OCI-LY7 (cell line): Measurements from ENCODE around the gene CCDC116. TPM values are rescaled to one million over a fixed set of nuclear protein-coding genes. Genes with fewer than 3 reads are reported as not detected.

Experiments used
- BruUV-seq: library from RNA; stranded (reverse); fragments of 400-500 nt; replicated peaks from 2 replicates; lab custom pipeline; 2021; lab: Mats Ljungman, UMichigan
- CTCF ChIA-PET: fragments of 300-600 bp; sonication (Branson Sonifier 250); formaldehyde crosslinking; loops from one replicate; lab custom pipeline; 2022; ENCODE audit warnings: antibody characterized with exemption; ENCODE audit not compliant: unreplicated experiment; lab: Charles Lee
- POLR2A ChIA-PET: fragments of 300-600 bp; sonication (Branson Sonifier 250); formaldehyde crosslinking; loops from one replicate; lab custom pipeline; 2022; ENCODE audit warnings: antibody characterized with exemption; lab: Charles Lee
- DNase-seq: peaks from one replicate; pipeline ENCODE4 v3.0.0-alpha.2; 2015; ENCODE audit warnings: low spot score
- H2AFZ ChIP-seq: fragments of 200-600 bp; sonication (generic), shearing (Covaris generic); 2 replicates; pipeline ENCODE4 v1.6.1; 2014; ENCODE audit warnings: mild to moderate bottlenecking, antibody characterized with exemption, low read length, moderate library complexity
- H3K27ac ChIP-seq: fragments of 200-600 bp; sonication (generic); 2 replicates; pipeline ENCODE4 v1.5.1; 2014; ENCODE audit warnings: mixed run types, low read depth, mild to moderate bottlenecking, moderate library complexity, low read length, inconsistent platforms; ENCODE audit not compliant: poor library complexity, severe bottlenecking
- H3K36me3 ChIP-seq: fragments of 200-600 bp; sonication (generic); 2 replicates; pipeline ENCODE4 v1.6.1; 2014; ENCODE audit warnings: mild to moderate bottlenecking, antibody characterized with exemption, low read length, moderate library complexity, mixed read lengths; ENCODE audit not compliant: insufficient read depth
- H3K4me1 ChIP-seq: fragments of 200-600 bp; sonication (generic); 2 replicates; pipeline ENCODE4 v1.5.1; 2014; ENCODE audit warnings: mild to moderate bottlenecking, low read length; ENCODE audit not compliant: insufficient read depth, poor library complexity, severe bottlenecking
- H3K4me2 ChIP-seq: fragments of 200-600 bp; sonication (generic); 2 replicates; pipeline ENCODE4 v1.6.1; 2014; ENCODE audit warnings: mild to moderate bottlenecking, low read length
- H3K4me3 ChIP-seq: fragments of 200-600 bp; sonication (generic); 2 replicates; pipeline ENCODE4 v1.5.1; 2014; ENCODE audit warnings: mild to moderate bottlenecking, low read depth, low read length; ENCODE audit not compliant: poor library complexity, severe bottlenecking
- H3K79me2 ChIP-seq: fragments of 200-600 bp; sonication (generic); 2 replicates; pipeline ENCODE4 v1.6.1; 2016; ENCODE audit warnings: low read depth, mild to moderate bottlenecking, low read length, moderate library complexity, mixed read lengths; ENCODE audit not compliant: insufficient read depth
- H3K9me2 ChIP-seq: fragments of 200-600 bp; sonication (generic); 2 replicates; pipeline ENCODE4 v1.6.1; 2016; ENCODE audit warnings: mild to moderate bottlenecking, low read length, mixed read lengths; ENCODE audit not compliant: insufficient read depth
- H3K9me3 ChIP-seq: fragments of 200-600 bp; sonication (generic); 2 replicates; pipeline ENCODE4 v1.6.1; 2014; ENCODE audit warnings: mild to moderate bottlenecking, mixed run types, low read length, mixed read lengths
- H4K20me1 ChIP-seq: fragments of 200-600 bp; sonication (generic); 2 replicates; pipeline ENCODE4 v1.6.1; 2014; ENCODE audit warnings: mild to moderate bottlenecking, antibody characterized with exemption, low read length, moderate library complexity, mixed read lengths; ENCODE audit not compliant: insufficient read depth
- EZH2phosphoT487 ChIP-seq: fragments of 200-600 bp; sonication (generic); IDR thresholded peaks from 2 replicates; pipeline ENCODE4 v1.6.1; 2018; ENCODE audit warnings: low read depth, borderline replicate concordance, mild to moderate bottlenecking, mixed run types, antibody characterized with exemption, low read length, moderate library complexity, mixed read lengths
- intact Hi-C: fragments of 100-400 bp; cut with micrococcal nuclease; formaldehyde crosslinking; loops from one replicate; pipeline ENCODE4 v1.10.0; 2022; ENCODE audit not compliant: unreplicated experiment
- total RNA-seq, 2 experiments: library from RNA; depleted of rRNA in 1 of 2; stranded (reverse); fragments of >200 nt in 1 of 2; shearing (Covaris generic) in 1 of 2; gene quantifications; 2 replicates each; pipeline ENCODE4 v1.2.3, GENCODE V29; 2014 to 2022
- TF ChIP-seq, protein P1 (sequence below): fragments of 200-600 bp; sonication (generic); conservative IDR thresholded peaks from 2 replicates; pipeline ENCODE4 v1.5.1; 2014; ENCODE audit warnings: mild to moderate bottlenecking, antibody characterized with exemption, low read length, moderate library complexity, mixed read lengths

CCDC116 gene
- total RNA-seq, 2 experiments from 2014 or later = 1.5 to 3.1 TPM

DNA sequence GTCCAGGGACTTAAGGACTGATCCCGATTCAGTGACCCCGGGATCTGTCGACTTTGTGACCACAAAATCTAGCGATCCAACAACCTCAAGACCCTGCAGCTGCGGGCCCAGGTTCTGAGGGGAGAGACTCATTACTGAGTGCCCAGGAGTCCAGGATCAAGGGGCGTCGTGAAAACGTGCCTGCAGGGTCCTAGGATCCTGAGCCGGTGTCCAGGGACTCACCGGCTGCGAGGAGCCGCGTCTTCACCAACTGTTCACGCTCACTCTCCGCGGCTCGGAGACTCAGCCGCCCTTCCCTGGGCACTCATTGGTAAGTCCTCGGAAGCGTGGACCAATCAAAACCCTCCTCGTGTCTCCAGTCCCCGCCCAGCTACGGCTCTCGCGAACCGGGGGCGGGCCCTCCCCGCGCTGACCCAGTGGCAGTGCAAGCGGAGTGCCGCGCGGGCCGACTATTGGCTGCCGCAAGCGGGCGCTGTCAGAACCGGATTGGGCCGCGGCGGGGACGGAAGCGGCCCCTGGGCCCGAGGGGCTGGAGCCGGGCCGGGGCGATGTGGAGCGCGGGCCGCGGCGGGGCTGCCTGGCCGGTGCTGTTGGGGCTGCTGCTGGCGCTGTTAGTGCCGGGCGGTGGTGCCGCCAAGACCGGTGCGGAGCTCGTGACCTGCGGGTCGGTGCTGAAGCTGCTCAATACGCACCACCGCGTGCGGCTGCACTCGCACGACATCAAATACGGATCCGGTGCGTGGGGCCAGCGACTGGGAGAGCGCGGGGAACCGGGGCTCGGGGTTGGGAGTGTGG, 9.4 kb downstream of the CCDC116 start, which contains the start of gene SDF2L1:
Gene SDF2L1, plus strand, starts transcription at position 514 of the 795 bp plus-strand sequence. Its CDS starts 35 bp downstream, at position 549.
- intact Hi-C loops = loop anchor here (1.0 kb wide), 1 partner anchor 13 kb away; no protein-coding TSS in a partner anchor
- CTCF ChIA-PET = interaction anchor here (0.6 to 2.4 kb wide), 7 partner anchors 10 to 1132 kb away, joined by 3 to 18 read pairs (median 3); partner anchors contain the start of genes CCDC116, PPIL2 and YDJC
- no peaks in the 10 kb centered on the region; the same call in 1 of the 2 replicates for H3K79me2 ChIP-seq
- H3K9me3 ChIP-seq = no peaks in the 10 kb centered on the region
- H2AFZ ChIP-seq = peak within 1 kb of the TSS; percentile 89; the same call in 1 of the 2 replicates
- H3K4me1 ChIP-seq = peaks cover 19% of the 10 kb centered on the region
- peak within 1 kb of the TSS; percentile 35 for H3K27ac ChIP-seq
- POLR2A ChIA-PET = interaction anchor here (0.5 to 2.9 kb wide), 10 partner anchors 9 to 405 kb away, joined by 3 to 17 read pairs (median 4); partner anchors contain the start of genes CCDC116 and YDJC
- H3K9me2 ChIP-seq = no peaks in the 10 kb centered on the region
- DNase-seq = peak; percentile 99
- no peak for TF ChIP-seq EZH2phosphoT487
- TF ChIP-seq, protein P1, sequence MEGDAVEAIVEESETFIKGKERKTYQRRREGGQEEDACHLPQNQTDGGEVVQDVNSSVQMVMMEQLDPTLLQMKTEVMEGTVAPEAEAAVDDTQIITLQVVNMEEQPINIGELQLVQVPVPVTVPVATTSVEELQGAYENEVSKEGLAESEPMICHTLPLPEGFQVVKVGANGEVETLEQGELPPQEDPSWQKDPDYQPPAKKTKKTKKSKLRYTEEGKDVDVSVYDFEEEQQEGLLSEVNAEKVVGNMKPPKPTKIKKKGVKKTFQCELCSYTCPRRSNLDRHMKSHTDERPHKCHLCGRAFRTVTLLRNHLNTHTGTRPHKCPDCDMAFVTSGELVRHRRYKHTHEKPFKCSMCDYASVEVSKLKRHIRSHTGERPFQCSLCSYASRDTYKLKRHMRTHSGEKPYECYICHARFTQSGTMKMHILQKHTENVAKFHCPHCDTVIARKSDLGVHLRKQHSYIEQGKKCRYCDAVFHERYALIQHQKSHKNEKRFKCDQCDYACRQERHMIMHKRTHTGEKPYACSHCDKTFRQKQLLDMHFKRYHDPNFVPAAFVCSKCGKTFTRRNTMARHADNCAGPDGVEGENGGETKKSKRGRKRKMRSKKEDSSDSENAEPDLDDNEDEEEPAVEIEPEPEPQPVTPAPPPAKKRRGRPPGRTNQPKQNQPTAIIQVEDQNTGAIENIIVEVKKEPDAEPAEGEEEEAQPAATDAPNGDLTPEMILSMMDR = no peak
- peak within 1 kb of the TSS; percentile 83 for H3K4me3 ChIP-seq
- H4K20me1 ChIP-seq = no peaks in the 10 kb centered on the region
- H3K4me2 ChIP-seq = peak within 1 kb of the TSS; percentile 97
- no TSS peak for BruUV-seq
- peaks cover 18% of the 10 kb centered on the region; the same call in 1 of the 2 replicates for H3K36me3 ChIP-seq

DNA sequence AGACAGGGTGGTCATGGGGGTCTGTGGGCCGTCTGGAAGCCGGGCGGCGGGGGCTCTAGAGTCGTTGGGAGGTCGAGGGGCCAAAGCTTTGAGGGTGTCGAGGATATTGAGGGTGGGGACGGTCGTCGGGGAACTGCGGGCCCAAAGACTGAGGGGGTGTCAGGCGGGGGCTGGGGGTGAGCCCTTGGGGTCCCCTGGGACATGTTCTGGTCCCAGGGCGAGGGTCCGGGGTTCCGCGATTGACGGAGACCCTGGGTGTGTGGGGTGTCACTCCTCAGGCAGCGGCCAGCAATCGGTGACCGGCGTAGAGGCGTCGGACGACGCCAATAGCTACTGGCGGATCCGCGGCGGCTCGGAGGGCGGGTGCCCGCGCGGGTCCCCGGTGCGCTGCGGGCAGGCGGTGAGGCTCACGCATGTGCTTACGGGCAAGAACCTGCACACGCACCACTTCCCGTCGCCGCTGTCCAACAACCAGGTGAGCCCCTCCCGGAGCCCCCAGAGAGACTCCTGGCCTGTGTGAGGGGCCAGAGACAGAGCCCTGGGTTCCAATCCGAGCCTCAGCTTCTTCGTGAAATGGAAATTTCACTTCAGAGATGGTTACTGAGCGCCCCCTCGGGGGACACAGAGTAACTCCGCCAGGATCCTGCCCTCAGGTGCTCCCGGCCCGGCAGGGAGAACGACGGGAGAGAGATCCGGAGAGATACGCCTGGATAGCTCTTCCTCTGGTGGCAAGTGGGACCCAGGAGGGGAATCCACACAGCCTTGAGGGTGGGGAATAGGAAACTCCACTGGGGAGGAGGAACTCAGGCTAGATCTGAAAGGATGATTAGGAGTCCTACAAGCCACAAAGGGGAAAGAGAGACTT, 10.3 kb downstream of the CCDC116 start:
- BruUV-seq = TSS peak; percentile 55
- H3K79me2 ChIP-seq = no peaks in the 10 kb centered on the region; the same call in 1 of the 2 replicates
- H3K9me2 ChIP-seq = no peaks in the 10 kb centered on the region
- peaks cover 23% of the 10 kb centered on the region; the same call in 1 of the 2 replicates for H3K36me3 ChIP-seq
- H3K9me3 ChIP-seq = no peaks in the 10 kb centered on the region
- H4K20me1 ChIP-seq = no peaks in the 10 kb centered on the region
- H3K4me2 ChIP-seq = peak overlapping the region; percentile 73
- H3K4me1 ChIP-seq = peaks cover 19% of the 10 kb centered on the region
- peak; percentile 84 for DNase-seq
- ChIA-PET POLR2A (interaction anchor here (0.6 to 2.9 kb wide), 7 partner anchors 9 to 404 kb away, joined by 3 to 17 read pairs (median 7); partner anchors contain the start of genes CCDC116 and YDJC), CTCF (interaction anchor here (0.6 to 2.4 kb wide), 5 partner anchors 11 to 1133 kb away, joined by 3 to 18 read pairs (median 3); partner anchors contain the start of genes CCDC116 and YDJC)
- TF ChIP-seq, protein P1 = peak; percentile 88
- TF ChIP-seq EZH2phosphoT487 = no peak
- H3K4me3 ChIP-seq = peak overlapping the region; percentile 83
- intact Hi-C loops = loop anchor here (1.0 kb wide), 1 partner anchor 14 kb away; no protein-coding TSS in a partner anchor
- peak overlapping the region; percentile 49; the same call in 1 of the 2 replicates for H2AFZ ChIP-seq
- peak overlapping the region; percentile 35 for H3K27ac ChIP-seq
